IMR-90 (cell line): ENCODE data around the gene TPP1. TPM values are rescaled to one million over a fixed set of nuclear protein-coding genes. Genes with fewer than 3 reads are reported as not detected.
A peak's percentile ranks its signal among the peaks of the same experiment; 100 is the strongest.

ENCODE experiments used
- ATAC-seq: fragments of 200-7000 bp; cut with Tn5 transposase; 2 replicates; pipeline ENCODE4 v1.9.1; 2020; ENCODE audit warnings: low read depth, mild to moderate bottlenecking, moderate library complexity
- BruUV-seq: library from RNA; stranded (reverse); fragments of 400-500 nt; replicated peaks from 2 replicates; lab custom pipeline; 2021; lab: Mats Ljungman, UMichigan
- CTCF ChIA-PET: fragments of 300-600 bp; formaldehyde crosslinking; extraction: SDS; loops from one replicate; lab custom pipeline; 2021; ENCODE audit warnings: antibody characterized with exemption; lab: Yijun Ruan, JAX
- POLR2A ChIA-PET: fragments of 300-600 bp; sonication (Branson Sonifier 250); formaldehyde crosslinking; loops from one replicate; lab custom pipeline; 2022; ENCODE audit warnings: antibody characterized with exemption; ENCODE audit not compliant: unreplicated experiment; lab: Charles Lee
- DNase-seq: peaks from one replicate; pipeline ENCODE4 v3.0.0; 2013
- H2AFZ ChIP-seq: replicated peaks from 2 replicates; pipeline ENCODE3; 2013; ENCODE audit warnings: low read length, mild to moderate bottlenecking; ENCODE audit not compliant: poor library complexity
- H2AK5ac ChIP-seq: 2 replicates; pipeline ENCODE4 v1.6.1; 2013; ENCODE audit warnings: low read depth, low read length, inconsistent platforms
- H2AK9ac ChIP-seq: replicated peaks from 2 replicates; pipeline ENCODE3; 2013; ENCODE audit warnings: mild to moderate bottlenecking, low read depth, low read length, moderate library complexity; ENCODE audit not compliant: poor library complexity
- H2BK120ac ChIP-seq: 2 replicates; pipeline ENCODE4 v1.6.1; 2013; ENCODE audit warnings: low read depth, low read length, inconsistent platforms
- H2BK15ac ChIP-seq: 3 replicates; pipeline ENCODE4 v1.6.1; 2013; ENCODE audit warnings: low read depth, low read length, inconsistent platforms
- H2BK20ac ChIP-seq: 2 replicates; pipeline ENCODE4 v1.6.1; 2013; ENCODE audit warnings: low read depth, mild to moderate bottlenecking, inconsistent platforms, low read length, moderate library complexity
- H2BK5ac ChIP-seq: 2 replicates; pipeline ENCODE4 v1.6.1; 2013; ENCODE audit warnings: mild to moderate bottlenecking, low read depth, low read length, inconsistent platforms; ENCODE audit not compliant: poor library complexity, severe bottlenecking
- H3K14ac ChIP-seq: replicated peaks from 2 replicates; pipeline ENCODE4 v1.6.1; 2013; ENCODE audit warnings: low read depth, low read length, inconsistent platforms
- H3K18ac ChIP-seq: 2 replicates; pipeline ENCODE4 v1.6.1; 2013; ENCODE audit warnings: low read depth, low read length, control low read depth
- H3K23ac ChIP-seq: 2 replicates; pipeline ENCODE4 v1.6.1; 2013; ENCODE audit warnings: low read depth, low read length, inconsistent platforms
- H3K27ac ChIP-seq: 2 replicates; pipeline ENCODE4 v1.5.1; 2013; ENCODE audit warnings: mild to moderate bottlenecking, control low read depth, low read length; ENCODE audit not compliant: insufficient read depth
- H3K27me3 ChIP-seq: 2 replicates; pipeline ENCODE4 v1.6.1; 2013; ENCODE audit warnings: low read length; ENCODE audit not compliant: control insufficient read depth, insufficient read depth
- H3K36me3 ChIP-seq: 2 replicates; pipeline ENCODE4 v1.6.1; 2013; ENCODE audit warnings: low read length, mixed read lengths; ENCODE audit not compliant: control insufficient read depth, insufficient read depth
- H3K4ac ChIP-seq: 2 replicates; pipeline ENCODE4 v1.6.1; 2013; ENCODE audit warnings: low read depth, low read length, inconsistent platforms
- H3K4me1 ChIP-seq: 2 replicates; pipeline ENCODE4 v1.6.1; 2013; ENCODE audit warnings: low read length, mixed read lengths; ENCODE audit not compliant: control insufficient read depth, insufficient read depth
- H3K4me2 ChIP-seq: 2 replicates; pipeline ENCODE4 v1.6.1; 2013; ENCODE audit warnings: low read depth, mild to moderate bottlenecking, control low read depth, low read length, moderate library complexity
- H3K4me3 ChIP-seq: 2 replicates; pipeline ENCODE4 v1.5.1; 2013; ENCODE audit warnings: low read depth, mild to moderate bottlenecking, control low read depth, low read length, moderate library complexity; ENCODE audit not compliant: insufficient read depth
- H3K56ac ChIP-seq: 2 replicates; pipeline ENCODE4 v1.6.1; 2013; ENCODE audit warnings: low read length, inconsistent platforms; ENCODE audit not compliant: insufficient read depth; ENCODE audit errors: extremely low read depth
- H3K79me1 ChIP-seq, 2 experiments: 2 replicates each; pipeline ENCODE4 v1.6.1; 2013; ENCODE audit warnings: low read length in 2 of 2, inconsistent platforms in 1 of 2, low read depth in 1 of 2
- H3K9ac ChIP-seq: 2 replicates; pipeline ENCODE4 v1.6.1; 2013; ENCODE audit warnings: low read depth, low read length, control low read depth
- H3K9me1 ChIP-seq: 2 replicates; pipeline ENCODE4 v1.6.1; 2013; ENCODE audit warnings: low read length, inconsistent platforms; ENCODE audit not compliant: insufficient read depth
- H3K9me3 ChIP-seq: 2 replicates; pipeline ENCODE4 v1.6.1; 2013; ENCODE audit warnings: low read length; ENCODE audit not compliant: control insufficient read depth, insufficient read depth
- H4K20me1 ChIP-seq: 2 replicates; pipeline ENCODE4 v1.6.1; 2013; ENCODE audit warnings: low read length, inconsistent platforms; ENCODE audit not compliant: insufficient read depth
- H4K5ac ChIP-seq: 2 replicates; pipeline ENCODE4 v1.6.1; 2013; ENCODE audit warnings: mild to moderate bottlenecking, low read depth, low read length, control low read depth
- H4K8ac ChIP-seq, 2 experiments: 2 replicates each; pipeline ENCODE4 v1.6.1; 2013; ENCODE audit warnings: low read depth in 2 of 2, low read length in 2 of 2, control low read depth in 1 of 2, inconsistent platforms in 1 of 2
- H4K91ac ChIP-seq: 2 replicates; pipeline ENCODE4 v1.6.1; 2013; ENCODE audit warnings: low read depth, low read length, inconsistent platforms; ENCODE audit not compliant: insufficient read depth
- BHLHE40 ChIP-seq: fragments of 150-350 bp; IDR thresholded peaks from 2 replicates; pipeline ENCODE4 v1.6.1; 2016; ENCODE audit warnings: mild to moderate bottlenecking, low read depth, low read length
- CEBPB ChIP-seq: IDR thresholded peaks from 2 replicates; pipeline ENCODE4 v1.6.1; 2012; ENCODE audit warnings: low read depth, low read length, improper control_type of control experiment
- CHD1 ChIP-seq: IDR thresholded peaks from 2 replicates; pipeline ENCODE4 v1.6.1; 2012; ENCODE audit warnings: low read depth, low read length, improper control_type of control experiment
- FOS ChIP-seq: fragments of 150-350 bp; IDR thresholded peaks from 2 replicates; pipeline ENCODE4 v1.6.1; 2016; ENCODE audit warnings: low read depth, low read length
- MAFK ChIP-seq: IDR thresholded peaks from 2 replicates; pipeline ENCODE4 v1.6.1; 2012; ENCODE audit warnings: low read depth, low read length, improper control_type of control experiment
- MAZ ChIP-seq: IDR thresholded peaks from 2 replicates; pipeline ENCODE4 v1.6.1; 2012; ENCODE audit warnings: low read depth, mild to moderate bottlenecking, low read length, improper control_type of control experiment, moderate library complexity, borderline replicate concordance
- NFE2L2 ChIP-seq: fragments of 150-350 bp; IDR thresholded peaks from 2 replicates; pipeline ENCODE4 v1.6.1; 2016; ENCODE audit warnings: low read depth, mild to moderate bottlenecking, low read length
- POLR2A ChIP-seq: IDR thresholded peaks from 2 replicates; pipeline ENCODE4 v1.6.1; 2012; ENCODE audit warnings: mild to moderate bottlenecking, low read depth, low read length
- RAD21 ChIP-seq: IDR thresholded peaks from 2 replicates; pipeline ENCODE4 v1.6.1; 2012; ENCODE audit warnings: low read length, improper control_type of control experiment
- RCOR1 ChIP-seq: IDR thresholded peaks from 2 replicates; pipeline ENCODE4 v1.6.1; 2012; ENCODE audit warnings: mild to moderate bottlenecking, low read length, improper control_type of control experiment; ENCODE audit not compliant: insufficient replicate concordance
- RFX5 ChIP-seq: IDR thresholded peaks from 2 replicates; pipeline ENCODE4 v1.8.0; 2012; ENCODE audit warnings: low read depth, mild to moderate bottlenecking, low read length, moderate library complexity
- SMC3 ChIP-seq: fragments of 150-350 bp; IDR thresholded peaks from 2 replicates; pipeline ENCODE4 v1.6.1; 2016; ENCODE audit warnings: low read depth, mild to moderate bottlenecking, antibody characterized with exemption, low read length, moderate library complexity
- WGBS, 2 experiments: methylation state at CpG; one replicate each; pipeline versions ENCODE4 v1.1.5 to v1.1.7; 2013; ENCODE audit warnings: missing lambda C conversion rate in 2 of 2; ENCODE audit not compliant: insufficient read length in 1 of 2; ENCODE audit errors: extremely low coverage in 2 of 2; 5-methylcytosine and 5-hydroxymethylcytosine counted together
- dilution Hi-C: fragments of 300-500 bp; cut with HindIII; formaldehyde crosslinking; loops from one replicate; pipeline ENCODE4 v1.14.3; 2018; ENCODE audit warnings: low sequenced_read_pairs; ENCODE audit not compliant: unreplicated experiment
- in situ Hi-C: fragments of 300-500 bp; cut with MboI; formaldehyde crosslinking; loops from 3 replicates; pipeline ENCODE4 v1.14.3; 2019; ENCODE audit warnings: low sequenced_read_pairs, inconsistent platforms, mixed read lengths
- intact Hi-C: fragments of 100-400 bp; cut with micrococcal nuclease; formaldehyde crosslinking; loops from 2 replicates; pipeline ENCODE4 v1.10.0; 2022
- polyA plus RNA-seq, 3 experiments: library from polyadenylated mRNA; depleted of rRNA; stranded (reverse); fragments of >200 nt; gene quantifications; 2 replicates each; pipeline ENCODE4 v1.2.3, GENCODE V29; 2012; ENCODE audit warnings: low replicate concordance in 1 of 3
- total RNA-seq: library from RNA; depleted of rRNA; stranded (reverse); fragments of >200 nt; gene quantifications from 2 replicates; pipeline ENCODE4 v1.2.3, GENCODE V29; 2012
- TF ChIP-seq, protein P1 (sequence below): fragments of 150-350 bp; IDR thresholded peaks from 2 replicates; pipeline ENCODE4 v1.6.1; 2016; ENCODE audit warnings: low read depth, mild to moderate bottlenecking, low read length, moderate library complexity, borderline replicate concordance
- TF ChIP-seq, protein P2 (sequence below): conservative IDR thresholded peaks from 2 replicates; pipeline ENCODE4 v1.5.1; 2012; ENCODE audit warnings: mild to moderate bottlenecking, low read depth, low read length, improper control_type of control experiment
- TF ChIP-seq, protein P3 (sequence below): fragments of 150-350 bp; IDR thresholded peaks from 2 replicates; pipeline ENCODE4 v1.6.1; 2017; ENCODE audit warnings: mild to moderate bottlenecking, antibody characterized with exemption, low read length, low read depth

Gene TPP1
- total and polyA plus RNA-seq, 2 of the 4 experiments (the other 2 are of a cell fraction), result 33.5 to 108 TPM

DNA sequence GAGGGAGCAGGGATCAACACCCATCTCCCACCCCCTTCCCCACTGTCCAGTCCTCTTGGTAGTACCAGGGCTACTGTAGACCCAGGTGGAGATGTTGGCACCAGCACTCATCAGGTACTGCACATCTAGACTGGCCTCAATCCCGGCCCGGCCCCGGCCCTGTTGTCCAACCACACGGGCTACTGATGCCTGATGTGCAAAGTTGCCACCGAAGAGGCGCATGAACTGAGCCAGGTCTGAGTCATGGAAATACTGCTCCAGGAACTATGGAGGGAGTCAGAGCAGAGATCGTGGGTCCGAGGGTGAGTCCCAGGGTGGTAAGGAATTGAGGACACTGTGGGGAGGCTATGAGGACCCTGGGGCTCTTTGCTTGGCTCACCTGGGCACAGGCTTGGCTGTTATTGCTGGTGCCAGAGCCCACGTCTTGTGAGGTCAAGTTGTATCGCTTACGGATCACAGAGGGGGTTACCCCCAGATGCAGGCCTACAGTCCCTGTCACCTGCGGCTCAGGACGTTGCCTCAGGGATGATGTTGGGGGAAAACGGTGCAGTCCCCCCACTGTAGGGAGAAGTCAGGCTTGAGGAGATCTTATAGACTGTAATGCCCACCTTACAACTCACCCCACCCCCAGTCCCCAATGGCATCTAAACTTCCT lies 2.5 kb downstream of the TPP1 start:
- no peak overlapping the region for H3K9ac ChIP-seq
- ChIA-PET CTCF (interaction anchor here (0.8 kb wide), 1 partner anchor 12 kb away, joined by 3 read pairs; no protein-coding TSS in a partner anchor), POLR2A (interaction anchor here (1.1 kb wide), 1 partner anchor 8 kb away, joined by 4 read pairs; no protein-coding TSS in a partner anchor)
- H3K9me3 ChIP-seq, result no peaks in the 10 kb centered on the region
- H4K8ac ChIP-seq, result 0 out of 4 replicates have a peak overlapping the region, but pooled peaks of 1 of the 2 experiments have one; percentile 19
- no peak overlapping the region for H4K5ac ChIP-seq
- no peak overlapping the region for H3K23ac ChIP-seq
- ATAC-seq (no peak), DNase-seq (no peak)
- H3K18ac ChIP-seq, result no peak overlapping the region
- no peak overlapping the region for H2BK20ac ChIP-seq
- peak overlapping the region; percentile 43; the same call in 1 of the 2 replicates for H2AK5ac ChIP-seq
- 80% methylated on average over 1 of the region's 14 CpGs; no CpG with 5 or more reads in 1 of the 2 experiments for WGBS, 2 experiments
- peak overlapping the region; percentile 9 for H2BK5ac ChIP-seq
- peak overlapping the region; percentile 1 for H2AFZ ChIP-seq
- H3K56ac ChIP-seq, result no peak overlapping the region
- intact Hi-C loops (loop anchor here (5.0 kb wide), 1 partner anchor 141 kb away; no protein-coding TSS in a partner anchor), in situ Hi-C loops (loop anchor here (5.0 kb wide), 1 partner anchor 66 kb away; the partner anchor contains the start of gene MRPL17), dilution Hi-C loops (no loop called here)
- BruUV-seq, result TSS peak; percentile 4
- H3K79me1 ChIP-seq, result peaks cover 9 to 57% of the 10 kb centered on the region in 2 experiments
- peaks cover 12% of the 10 kb centered on the region for H4K20me1 ChIP-seq
- peaks cover 24% of the 10 kb centered on the region; the same call in 1 of the 2 replicates for H3K36me3 ChIP-seq
- no peak overlapping the region; the same call in none of the 2 replicates for H4K91ac ChIP-seq
- no peak overlapping the region for H2BK15ac ChIP-seq
- no peak overlapping the region for H2BK120ac ChIP-seq
- H3K4me1 ChIP-seq, result peaks cover 9% of the 10 kb centered on the region
- H3K4me3 ChIP-seq, result no peak overlapping the region
- H3K4me2 ChIP-seq, result no peak overlapping the region
- no peak overlapping the region for H3K14ac ChIP-seq
- no peak overlapping the region for H3K27ac ChIP-seq
- H3K27me3 ChIP-seq, result no peaks in the 10 kb centered on the region
- peak overlapping the region; percentile 75 for H3K4ac ChIP-seq
- peaks cover 19% of the 10 kb centered on the region for H3K9me1 ChIP-seq
- no peak overlapping the region for H2AK9ac ChIP-seq
- TF ChIP-seq POLR2A (no peak), FOS (no peak), NFE2L2 (no peak), CHD1 (no peak), SMC3 (no peak), RFX5 (no peak), BHLHE40 (no peak), CEBPB (no peak), RAD21 (no peak), RCOR1 (no peak), MAFK (no peak), MAZ (no peak)
- TF ChIP-seq, protein P1, sequence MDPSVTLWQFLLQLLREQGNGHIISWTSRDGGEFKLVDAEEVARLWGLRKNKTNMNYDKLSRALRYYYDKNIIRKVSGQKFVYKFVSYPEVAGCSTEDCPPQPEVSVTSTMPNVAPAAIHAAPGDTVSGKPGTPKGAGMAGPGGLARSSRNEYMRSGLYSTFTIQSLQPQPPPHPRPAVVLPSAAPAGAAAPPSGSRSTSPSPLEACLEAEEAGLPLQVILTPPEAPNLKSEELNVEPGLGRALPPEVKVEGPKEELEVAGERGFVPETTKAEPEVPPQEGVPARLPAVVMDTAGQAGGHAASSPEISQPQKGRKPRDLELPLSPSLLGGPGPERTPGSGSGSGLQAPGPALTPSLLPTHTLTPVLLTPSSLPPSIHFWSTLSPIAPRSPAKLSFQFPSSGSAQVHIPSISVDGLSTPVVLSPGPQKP, result no peak
- TF ChIP-seq, protein P2, sequence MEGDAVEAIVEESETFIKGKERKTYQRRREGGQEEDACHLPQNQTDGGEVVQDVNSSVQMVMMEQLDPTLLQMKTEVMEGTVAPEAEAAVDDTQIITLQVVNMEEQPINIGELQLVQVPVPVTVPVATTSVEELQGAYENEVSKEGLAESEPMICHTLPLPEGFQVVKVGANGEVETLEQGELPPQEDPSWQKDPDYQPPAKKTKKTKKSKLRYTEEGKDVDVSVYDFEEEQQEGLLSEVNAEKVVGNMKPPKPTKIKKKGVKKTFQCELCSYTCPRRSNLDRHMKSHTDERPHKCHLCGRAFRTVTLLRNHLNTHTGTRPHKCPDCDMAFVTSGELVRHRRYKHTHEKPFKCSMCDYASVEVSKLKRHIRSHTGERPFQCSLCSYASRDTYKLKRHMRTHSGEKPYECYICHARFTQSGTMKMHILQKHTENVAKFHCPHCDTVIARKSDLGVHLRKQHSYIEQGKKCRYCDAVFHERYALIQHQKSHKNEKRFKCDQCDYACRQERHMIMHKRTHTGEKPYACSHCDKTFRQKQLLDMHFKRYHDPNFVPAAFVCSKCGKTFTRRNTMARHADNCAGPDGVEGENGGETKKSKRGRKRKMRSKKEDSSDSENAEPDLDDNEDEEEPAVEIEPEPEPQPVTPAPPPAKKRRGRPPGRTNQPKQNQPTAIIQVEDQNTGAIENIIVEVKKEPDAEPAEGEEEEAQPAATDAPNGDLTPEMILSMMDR, result no peak
- TF ChIP-seq, protein P3, sequence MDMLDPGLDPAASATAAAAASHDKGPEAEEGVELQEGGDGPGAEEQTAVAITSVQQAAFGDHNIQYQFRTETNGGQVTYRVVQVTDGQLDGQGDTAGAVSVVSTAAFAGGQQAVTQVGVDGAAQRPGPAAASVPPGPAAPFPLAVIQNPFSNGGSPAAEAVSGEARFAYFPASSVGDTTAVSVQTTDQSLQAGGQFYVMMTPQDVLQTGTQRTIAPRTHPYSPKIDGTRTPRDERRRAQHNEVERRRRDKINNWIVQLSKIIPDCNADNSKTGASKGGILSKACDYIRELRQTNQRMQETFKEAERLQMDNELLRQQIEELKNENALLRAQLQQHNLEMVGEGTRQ, result no peak
